T-helper 1 cell treated with Interleukin-12 subunit alpha and Interleukin-12 subunit beta and Interleukin-4 antibody, amounts not matched to agents 30 μg/mL and 1 μg/mL, for 36 hours (primary cell): ENCODE data around the gene TMC8.

Experiments used
- H3K27ac Mint-ChIP-seq: one replicate; pipeline ENCODE4 v1.8.0; 2021; ENCODE audit warnings: mild to moderate bottlenecking, mixed read lengths
- H3K27me3 Mint-ChIP-seq: one replicate; pipeline ENCODE4 v1.8.0; 2021; ENCODE audit warnings: low read depth, mixed read lengths
- H3K36me3 Mint-ChIP-seq: one replicate; pipeline ENCODE4 v1.8.0; 2021; ENCODE audit warnings: low read depth, mixed read lengths
- H3K4me1 Mint-ChIP-seq: one replicate; pipeline ENCODE4 v1.8.0; 2021; ENCODE audit warnings: low read depth, mixed read lengths
- H3K4me3 Mint-ChIP-seq: one replicate; pipeline ENCODE4 v1.8.0; 2021; ENCODE audit warnings: mild to moderate bottlenecking, moderate library complexity, mixed read lengths
- H3K9me3 Mint-ChIP-seq: one replicate; pipeline ENCODE4 v1.8.0; 2021; ENCODE audit warnings: mixed read lengths

Gene TMC8

GRCh38 chr17:78144147-78144719, 13.7 kb downstream of the TMC8 start:
- Mint-ChIP-seq H3K9me3 (no peaks in the 10 kb centered on the region), H3K36me3 (peaks cover 16% of the 10 kb centered on the region), H3K4me1 (peaks cover 22% of the 10 kb centered on the region)

GRCh38 chr17:78144736-78145641, 14.4 kb downstream of the TMC8 start:
- no peaks in the 10 kb centered on the region for H3K9me3 Mint-ChIP-seq
- H3K4me1 Mint-ChIP-seq, result peaks cover 19% of the 10 kb centered on the region
- peaks cover 14% of the 10 kb centered on the region for H3K36me3 Mint-ChIP-seq
- H3K27me3 Mint-ChIP-seq, result no peaks in the 10 kb centered on the region
- no peak overlapping the region for H3K4me3 Mint-ChIP-seq
- H3K27ac Mint-ChIP-seq, result no peak overlapping the region

More at GRCh38 chr17:78144147-78144719, 13.7 kb downstream of the TMC8 start:
- Mint-ChIP-seq H3K27ac (no peak overlapping the region), H3K27me3 (no peaks in the 10 kb centered on the region), H3K4me3 (no peak overlapping the region)

GRCh38 chr17:78146471-78146869, 15.9 kb downstream of the TMC8 start:
- H3K36me3 Mint-ChIP-seq, result peaks cover 7% of the 10 kb centered on the region
- peaks cover 12% of the 10 kb centered on the region for H3K4me1 Mint-ChIP-seq
- no peaks in the 10 kb centered on the region for H3K27me3 Mint-ChIP-seq
- H3K27ac Mint-ChIP-seq, result no peak overlapping the region
- no peak overlapping the region for H3K4me3 Mint-ChIP-seq
- no peaks in the 10 kb centered on the region for H3K9me3 Mint-ChIP-seq

- Mint-ChIP-seq H3K4me1 (peaks cover 12% of the 10 kb centered on the region), H3K36me3 (peaks cover 5% of the 10 kb centered on the region), H3K9me3 (no peaks in the 10 kb centered on the region), H3K27me3 (no peaks in the 10 kb centered on the region), H3K4me3 (no peak overlapping the region), H3K27ac (no peak overlapping the region)
These were observed 16.3 kb downstream of the TMC8 start for GRCh38 chr17:78146881-78147280.

GRCh38 chr17:78147315-78147998, 16.9 kb downstream of the TMC8 start:
- peaks cover 3% of the 10 kb centered on the region for H3K36me3 Mint-ChIP-seq
- peak overlapping the region; percentile 31 for H3K27ac Mint-ChIP-seq
- no peaks in the 10 kb centered on the region for H3K27me3 Mint-ChIP-seq
- H3K4me1 Mint-ChIP-seq, result peaks cover 11% of the 10 kb centered on the region
- H3K9me3 Mint-ChIP-seq, result no peaks in the 10 kb centered on the region
- H3K4me3 Mint-ChIP-seq, result no peak overlapping the region

GRCh38 chr17:78148286-78149016, 17.9 kb downstream of the TMC8 start:
- Mint-ChIP-seq H3K4me1 (peaks cover 8% of the 10 kb centered on the region), H3K9me3 (no peaks in the 10 kb centered on the region), H3K36me3 (no peaks in the 10 kb centered on the region), H3K27ac (no peak overlapping the region), H3K4me3 (no peak overlapping the region), H3K27me3 (no peaks in the 10 kb centered on the region)

GRCh38 chr17:78151514-78152008, 21.0 kb downstream of the TMC8 start:
- Mint-ChIP-seq H3K4me3 (no peak overlapping the region), H3K27me3 (no peaks in the 10 kb centered on the region), H3K36me3 (no peaks in the 10 kb centered on the region), H3K9me3 (no peaks in the 10 kb centered on the region), H3K27ac (no peak overlapping the region), H3K4me1 (peaks cover 10% of the 10 kb centered on the region)

GRCh38 chr17:78154903-78155811, 24.6 kb downstream of the TMC8 start:
- H3K36me3 Mint-ChIP-seq, result no peaks in the 10 kb centered on the region
- H3K4me3 Mint-ChIP-seq, result peak overlapping the region; percentile 10
- peaks cover 5% of the 10 kb centered on the region for H3K4me1 Mint-ChIP-seq
- H3K27ac Mint-ChIP-seq, result peak overlapping the region; percentile 63
- H3K27me3 Mint-ChIP-seq, result no peaks in the 10 kb centered on the region
- no peaks in the 10 kb centered on the region for H3K9me3 Mint-ChIP-seq

GRCh38 chr17:78159575-78160158, 29.1 kb downstream of the TMC8 start:
- Mint-ChIP-seq H3K27me3 (no peaks in the 10 kb centered on the region), H3K4me1 (peaks cover 5% of the 10 kb centered on the region), H3K9me3 (no peaks in the 10 kb centered on the region), H3K4me3 (no peak overlapping the region), H3K27ac (peak overlapping the region; percentile 5), H3K36me3 (no peaks in the 10 kb centered on the region)

GRCh38 chr17:78163881-78164747, 33.5 kb downstream of the TMC8 start:
- no peaks in the 10 kb centered on the region for H3K9me3 Mint-ChIP-seq
- no peaks in the 10 kb centered on the region for H3K27me3 Mint-ChIP-seq
- no peaks in the 10 kb centered on the region for H3K36me3 Mint-ChIP-seq
- H3K4me3 Mint-ChIP-seq, result no peak overlapping the region
- H3K27ac Mint-ChIP-seq, result no peak overlapping the region
- peaks cover 4% of the 10 kb centered on the region for H3K4me1 Mint-ChIP-seq

- Mint-ChIP-seq H3K9me3 (no peaks in the 10 kb centered on the region), H3K4me3 (no peak overlapping the region), H3K27ac (no peak overlapping the region), H3K36me3 (no peaks in the 10 kb centered on the region), H3K27me3 (no peaks in the 10 kb centered on the region), H3K4me1 (peaks cover 4% of the 10 kb centered on the region)
These were observed 34.4 kb downstream of the TMC8 start for GRCh38 chr17:78164748-78165607.

GRCh38 chr17:78166416-78166815, 35.8 kb downstream of the TMC8 start:
- Mint-ChIP-seq H3K36me3 (no peaks in the 10 kb centered on the region), H3K9me3 (no peaks in the 10 kb centered on the region), H3K27me3 (no peaks in the 10 kb centered on the region), H3K27ac (no peak overlapping the region), H3K4me1 (peaks cover 10% of the 10 kb centered on the region), H3K4me3 (no peak overlapping the region)
